Kidney epithelial cell (primary cell): Measurements from ENCODE around the gene CDSN. TPM values are rescaled to one million over a fixed set of nuclear protein-coding genes. Genes with fewer than 3 reads are reported as not detected.

Experiments used
- DNase-seq: peaks from one replicate; pipeline ENCODE4 v3.0.0-alpha.2; 2010; ENCODE audit warnings: low read depth
- H3K27me3 ChIP-seq: 2 replicates; pipeline ENCODE4 v1.6.0; 2011; ENCODE audit warnings: low read length; ENCODE audit not compliant: control insufficient read depth, insufficient read depth
- H3K36me3 ChIP-seq: 2 replicates; pipeline ENCODE4 v1.5.1; 2011; ENCODE audit warnings: low read length; ENCODE audit not compliant: control insufficient read depth, insufficient read depth
- H3K4me3 ChIP-seq: 2 replicates; pipeline ENCODE4 v1.5.1; 2011; ENCODE audit warnings: low read depth, mild to moderate bottlenecking, control low read depth, low read length
- total RNA-seq: library from RNA; depleted of rRNA; stranded (reverse); fragments of >200 nt; gene quantifications from 2 replicates; pipeline ENCODE4 v1.2.3, GENCODE V29; 2015
- TF ChIP-seq, protein P1 (sequence below): IDR thresholded peaks from 2 replicates; pipeline ENCODE4 v1.5.1; 2011; ENCODE audit warnings: mild to moderate bottlenecking, moderate library complexity, low read length, control low read depth, inconsistent platforms; ENCODE audit not compliant: insufficient read depth, poor library complexity, severe bottlenecking

The CDSN gene
- total RNA-seq, 1 donor from 2014 or later = not detected

DNA sequence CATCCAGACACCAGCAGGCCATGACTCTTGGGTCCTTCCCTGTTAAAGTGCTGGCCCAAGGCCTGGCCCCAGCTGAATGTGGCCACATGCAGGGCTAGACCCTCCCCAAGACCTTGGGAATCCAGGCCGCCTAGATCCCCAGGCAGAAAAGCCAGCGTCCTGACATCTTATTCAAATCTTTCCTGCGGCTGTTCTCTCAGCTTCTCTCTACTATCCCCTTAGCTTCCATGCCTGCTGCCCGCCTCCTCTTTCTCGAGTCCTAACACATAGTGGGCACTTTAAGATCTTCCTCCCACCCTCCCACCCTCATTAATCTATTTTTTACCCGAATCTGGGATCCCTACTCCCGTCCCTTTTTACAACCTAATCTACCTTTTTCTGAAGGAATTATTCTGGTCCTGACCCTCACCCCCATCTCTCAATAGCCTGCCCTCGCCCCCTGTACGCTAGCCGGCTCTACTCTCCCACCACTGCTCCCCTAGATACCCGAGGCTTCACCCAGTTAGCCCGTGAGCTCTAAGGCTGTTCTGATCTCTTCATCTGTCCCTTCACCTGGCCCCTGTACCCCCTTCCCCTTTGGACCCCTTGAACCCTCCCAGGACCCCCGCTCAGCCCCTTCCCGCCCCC, 37.4 kb upstream of the CDSN start, which contains the start of gene CCHCR1:
Gene CCHCR1, minus strand, starts transcription at position 290 of the 627 bp plus-strand sequence. Its CDS starts 202 bp downstream, at position 88.
- no peak for DNase-seq
- no peaks in the 10 kb centered on the region for H3K27me3 ChIP-seq
- TF ChIP-seq, protein P1, sequence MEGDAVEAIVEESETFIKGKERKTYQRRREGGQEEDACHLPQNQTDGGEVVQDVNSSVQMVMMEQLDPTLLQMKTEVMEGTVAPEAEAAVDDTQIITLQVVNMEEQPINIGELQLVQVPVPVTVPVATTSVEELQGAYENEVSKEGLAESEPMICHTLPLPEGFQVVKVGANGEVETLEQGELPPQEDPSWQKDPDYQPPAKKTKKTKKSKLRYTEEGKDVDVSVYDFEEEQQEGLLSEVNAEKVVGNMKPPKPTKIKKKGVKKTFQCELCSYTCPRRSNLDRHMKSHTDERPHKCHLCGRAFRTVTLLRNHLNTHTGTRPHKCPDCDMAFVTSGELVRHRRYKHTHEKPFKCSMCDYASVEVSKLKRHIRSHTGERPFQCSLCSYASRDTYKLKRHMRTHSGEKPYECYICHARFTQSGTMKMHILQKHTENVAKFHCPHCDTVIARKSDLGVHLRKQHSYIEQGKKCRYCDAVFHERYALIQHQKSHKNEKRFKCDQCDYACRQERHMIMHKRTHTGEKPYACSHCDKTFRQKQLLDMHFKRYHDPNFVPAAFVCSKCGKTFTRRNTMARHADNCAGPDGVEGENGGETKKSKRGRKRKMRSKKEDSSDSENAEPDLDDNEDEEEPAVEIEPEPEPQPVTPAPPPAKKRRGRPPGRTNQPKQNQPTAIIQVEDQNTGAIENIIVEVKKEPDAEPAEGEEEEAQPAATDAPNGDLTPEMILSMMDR = no peak
- H3K36me3 ChIP-seq = no peaks in the 10 kb centered on the region
- H3K4me3 ChIP-seq = peak within 1 kb of the TSS; percentile 83

- Histone ChIP-seq H3K36me3 (no peaks in the 10 kb centered on the region), H3K4me3 (no peak overlapping the region), H3K27me3 (no peaks in the 10 kb centered on the region)
- DNase-seq = no peak
- TF ChIP-seq, protein P1 = no peak
Observed at GRCh38 chr6:31156641-31157040, 36.4 kb upstream of the CDSN start.

DNA sequence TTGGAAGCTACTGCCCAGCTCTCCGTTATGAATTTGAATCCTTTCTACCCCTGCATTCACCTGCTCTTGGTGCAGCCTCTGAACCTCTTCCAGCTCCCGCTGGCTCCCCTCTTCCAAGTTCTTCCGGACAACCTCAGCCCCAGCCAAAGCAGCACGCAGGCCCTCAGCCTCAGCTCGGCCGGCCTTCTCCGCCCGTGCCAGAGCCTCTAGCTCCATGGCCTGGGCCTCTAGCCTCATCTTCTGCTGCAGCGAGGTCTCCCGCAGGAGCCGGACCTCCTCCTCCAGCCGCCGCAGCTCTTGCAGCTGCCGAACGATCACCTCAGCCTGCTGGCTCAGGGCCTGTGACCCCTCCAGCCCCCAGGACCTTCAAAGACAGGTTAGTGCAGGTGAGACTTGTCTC, 34.2 kb upstream of the CDSN start:
- TF ChIP-seq, protein P1 = no peak
- Histone ChIP-seq H3K4me3 (no peak overlapping the region), H3K27me3 (no peaks in the 10 kb centered on the region), H3K36me3 (peaks cover 1% of the 10 kb centered on the region)
- no peak for DNase-seq

DNA sequence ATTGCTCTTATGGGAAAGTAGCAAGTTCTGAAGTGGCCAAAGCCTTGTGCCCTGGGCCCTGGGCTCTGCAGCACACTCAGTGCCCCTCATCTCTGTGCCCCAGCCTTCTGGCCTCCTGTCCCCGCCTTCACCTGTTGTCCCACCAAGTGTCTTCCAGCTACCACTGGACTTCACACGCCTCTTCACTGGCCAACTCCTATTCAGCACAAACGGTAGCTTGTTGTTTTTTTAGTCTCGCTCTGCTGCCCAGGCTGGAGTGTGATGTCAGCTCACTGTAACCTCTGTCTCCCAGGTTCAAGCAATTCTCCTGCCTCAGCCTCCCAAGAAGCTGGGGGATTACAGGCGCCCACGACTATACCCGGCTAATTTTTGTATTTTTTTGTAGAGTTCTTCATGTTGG, 32.5 kb upstream of the CDSN start:
- TF ChIP-seq, protein P1 = no peak
- H3K36me3 ChIP-seq = peaks cover 1% of the 10 kb centered on the region
- H3K27me3 ChIP-seq = no peaks in the 10 kb centered on the region
- no peak overlapping the region for H3K4me3 ChIP-seq
- no peak for DNase-seq

DNA sequence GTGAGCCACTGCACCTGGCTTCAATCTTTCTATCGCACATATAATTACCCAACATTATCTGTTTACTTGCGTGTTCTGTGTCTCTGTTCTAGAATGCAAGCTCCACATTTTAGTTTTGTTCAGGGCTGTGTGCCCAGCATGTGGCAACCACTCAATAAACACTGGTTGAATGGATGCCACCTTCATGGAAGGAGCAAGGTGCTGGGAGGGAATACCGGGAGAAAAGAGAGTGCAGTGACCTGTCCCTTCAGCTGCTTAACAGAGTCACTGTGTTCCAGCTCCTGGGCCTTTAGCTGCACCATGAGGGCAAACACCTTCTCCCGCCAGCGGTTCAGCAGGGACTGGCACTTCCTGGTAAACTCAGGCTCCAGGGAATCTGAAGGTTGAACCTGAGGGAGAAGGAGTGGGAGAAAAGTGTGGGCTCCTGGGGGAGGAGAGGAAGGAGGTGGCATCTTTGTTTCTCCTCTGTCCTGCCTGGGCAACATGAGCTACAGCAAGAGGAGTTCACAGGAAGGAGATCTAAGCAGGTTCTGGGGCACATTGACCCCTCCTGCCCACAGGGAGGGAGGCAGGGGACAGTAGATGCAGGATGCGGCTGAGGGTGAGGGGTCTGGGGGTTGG, 29.7 kb upstream of the CDSN start:
- Histone ChIP-seq H3K27me3 (no peaks in the 10 kb centered on the region), H3K36me3 (peaks cover 1% of the 10 kb centered on the region), H3K4me3 (no peak overlapping the region)
- DNase-seq = no peak
- TF ChIP-seq, protein P1 = no peak
